ENCODE data around the gene SPANXC.
A peak's percentile ranks its signal among the peaks of the same experiment; 100 is the strongest.
"Not testable (repeated sequence)": the region's sequence is repeated elsewhere in the genome, so short reads cannot be mapped to it uniquely, and the experiment has no call there.

SPANXC gene, protein sequence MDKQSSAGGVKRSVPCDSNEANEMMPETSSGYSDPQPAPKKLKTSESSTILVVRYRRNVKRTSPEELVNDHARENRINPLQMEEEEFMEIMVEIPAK

GRCh38 chrX:141242417-141242816, at the start of gene SPANXC:
SPANXC (minus strand) TSS chrX:141242517; CDS start chrX:141242457, 60 bp downstream.
- not testable (repeated sequence) for DNase-seq

- DNase-seq = no peak
Measured at GRCh38 chrX:141279476-141279875, 37.2 kb upstream of the SPANXC start.

DNA sequence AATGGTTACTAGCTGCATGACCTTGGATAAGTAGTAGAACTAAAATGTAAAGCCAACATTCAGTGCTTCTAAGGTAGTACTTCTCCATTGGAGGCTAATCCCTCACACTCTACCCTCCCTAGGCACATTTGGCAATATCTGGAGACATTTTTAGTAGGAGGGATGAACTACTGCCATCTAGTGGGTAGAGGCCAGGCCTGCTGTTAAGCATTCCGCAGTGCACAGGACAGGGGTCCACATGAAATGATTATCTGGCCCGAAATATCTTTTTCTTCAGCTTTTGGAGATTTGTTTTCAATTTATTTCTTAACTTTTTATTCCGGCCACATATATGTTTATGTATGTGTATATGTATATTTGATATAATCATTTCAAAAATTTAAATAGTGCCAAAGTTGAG, 36.0 kb upstream of the SPANXC start:
- peak; percentile 59 for DNase-seq

DNA sequence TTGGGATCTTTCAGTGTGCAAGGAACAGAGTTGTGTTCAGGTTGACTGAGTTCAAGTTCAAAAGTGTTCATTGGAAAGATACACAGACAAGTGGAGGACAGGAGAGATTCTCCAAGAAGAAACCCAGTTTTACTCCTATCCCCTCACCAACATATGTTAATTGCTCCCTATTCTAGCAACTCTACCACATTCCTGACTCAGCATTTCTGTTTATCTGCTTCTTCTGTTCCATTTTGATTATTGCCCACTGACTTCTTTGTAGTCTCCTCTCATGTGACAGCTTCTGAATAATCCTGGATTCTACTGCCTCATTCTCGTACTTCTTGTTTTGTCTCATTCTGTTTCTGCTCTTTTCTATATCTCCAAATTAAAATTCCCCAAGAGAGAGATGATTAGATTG, 15.8 kb upstream of the SPANXC start:
- DNase-seq = no peak

DNA sequence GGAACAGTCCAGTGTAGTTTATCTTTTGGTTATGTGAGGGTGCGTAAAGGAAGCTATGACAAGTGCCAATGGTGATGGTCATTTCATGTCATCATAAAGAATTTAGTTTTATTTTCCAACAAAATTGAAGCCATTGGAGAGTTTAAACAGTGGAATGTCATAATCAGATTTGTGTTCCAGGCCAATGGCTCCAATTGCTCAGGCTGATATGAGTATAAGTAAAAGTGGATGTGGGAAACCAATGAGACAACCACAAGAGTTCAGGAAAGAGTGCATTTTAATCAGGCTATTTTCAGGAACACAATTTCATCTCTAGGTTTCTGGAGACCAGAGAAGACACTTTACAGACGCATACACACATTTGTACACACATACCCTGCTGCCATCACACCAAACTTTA, 20.7 kb downstream of the SPANXC start:
- DNase-seq = no peak

DNA sequence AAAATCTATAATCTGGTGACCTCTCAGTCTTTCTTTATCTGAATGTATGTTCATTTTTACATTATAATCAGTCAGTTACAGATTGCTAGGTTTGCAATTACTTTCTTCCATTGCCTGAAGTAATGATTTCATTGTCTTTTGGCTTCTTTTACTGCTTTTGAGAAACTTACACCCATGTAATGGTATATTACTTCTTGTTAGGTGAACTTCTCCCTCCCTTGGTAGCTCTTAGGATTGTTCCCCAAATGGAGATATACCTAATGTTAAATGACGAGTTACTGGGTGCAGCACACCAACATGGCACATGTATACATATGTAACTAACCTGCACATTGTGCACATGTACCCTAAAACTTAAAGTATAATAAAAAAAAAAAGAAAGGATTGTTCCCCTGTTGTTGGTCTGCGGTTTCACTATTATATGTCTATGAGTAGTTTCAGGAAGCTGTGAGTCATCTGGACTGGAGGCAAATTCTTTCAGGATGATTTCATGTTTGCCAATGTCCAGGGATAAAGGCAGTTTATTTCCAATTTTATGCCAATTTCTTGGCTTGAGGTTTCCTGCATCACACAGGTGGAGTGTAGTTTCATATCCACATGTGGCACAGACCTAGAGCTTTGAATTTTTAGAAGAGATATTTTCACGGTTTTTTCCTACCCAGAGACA, 21.8 kb downstream of the SPANXC start:
- no peak for DNase-seq

- DNase-seq = no peak
Measured at GRCh38 chrX:141214196-141214595, 28.1 kb downstream of the SPANXC start.

- DNase-seq = no peak
Measured at GRCh38 chrX:141201962-141202361, 40.4 kb downstream of the SPANXC start.

Measured in NCI-H82 (cell line).